B cell (primary cell): Measurements from ENCODE around the gene ORM1. TPM values are rescaled to one million over a fixed set of nuclear protein-coding genes. Genes with fewer than 3 reads are reported as not detected.

Source experiments
- ATAC-seq: fragments of 200-7000 bp; cut with Tn5 transposase; one replicate; pipeline ENCODE4 v1.10.0; 2021; ENCODE audit warnings: low read depth, mild to moderate bottlenecking, moderate number of reproducible peaks, moderate library complexity
- CTCF ChIA-PET: fragments of 350-600 bp; sonication (Branson Sonifier 250); formaldehyde crosslinking; loops from one replicate; lab custom pipeline; 2021; ENCODE audit warnings: antibody characterized with exemption, inconsistent platforms; lab: Charles Lee
- POLR2A ChIA-PET: fragments of 350-600 bp; sonication (Branson Sonifier 250); formaldehyde crosslinking; loops from one replicate; lab custom pipeline; 2021; ENCODE audit warnings: antibody characterized with exemption; lab: Charles Lee
- DNase-seq: peaks from one replicate; pipeline ENCODE4 v3.0.0; 2013
- H2AFZ ChIP-seq: 2 replicates; pipeline ENCODE4 v1.6.1; 2012; ENCODE audit warnings: mild to moderate bottlenecking, low read depth, low read length; ENCODE audit not compliant: insufficient read depth, poor library complexity, severe bottlenecking
- H3K27ac ChIP-seq, 2 donors: 1 replicate in 1 of 2; 2 replicates in 1 of 2; pipeline ENCODE4 v1.5.1; 2012 to 2013; ENCODE audit warnings: low read length in 2 of 2, mild to moderate bottlenecking in 2 of 2, moderate library complexity in 1 of 2
- H3K27me3 ChIP-seq, 4 experiments: fragments of 200-600 bp in 1 of 4; sonication (generic) in 1 of 4; replicated peaks in 1 of 4; 1 replicate in 2 of 4; 2 replicates in 2 of 4; pipeline versions ENCODE4 v1.6.1 to v1.7.0; 2013 to 2016; ENCODE audit warnings: low read length in 3 of 4, mild to moderate bottlenecking in 2 of 4, mixed read lengths in 1 of 4, moderate library complexity in 1 of 4; ENCODE audit not compliant: insufficient read depth in 4 of 4, control insufficient read depth in 3 of 4; ENCODE audit errors: control extremely low read depth in 1 of 4
- H3K36me3 ChIP-seq, 2 experiments: replicated peaks in 1 of 2; 1 replicate in 1 of 2; 2 replicates in 1 of 2; pipeline versions ENCODE4 v1.6.1 to v1.7.1; 2013; ENCODE audit warnings: low read length in 1 of 2; ENCODE audit not compliant: insufficient read depth in 2 of 2, control insufficient read depth in 1 of 2; ENCODE audit errors: control extremely low read depth in 1 of 2, extremely low read depth in 1 of 2
- H3K4me1 ChIP-seq, 2 donors: fragments of 200-600 bp in 1 of 2; sonication (generic) in 1 of 2; 1 replicate in 1 of 2; 2 replicates in 1 of 2; pipeline versions ENCODE4 v1.5.1 to v1.6.1; 2013 to 2017; ENCODE audit warnings: low read length in 2 of 2; ENCODE audit not compliant: control insufficient read depth in 2 of 2, insufficient read depth in 2 of 2
- H3K4me2 ChIP-seq: replicated peaks from 2 replicates; pipeline ENCODE3; 2012; ENCODE audit warnings: mild to moderate bottlenecking, low read depth, low read length; ENCODE audit not compliant: poor library complexity, severe bottlenecking
- H3K4me3 ChIP-seq, 5 experiments: fragments of 200-600 bp in 1 of 5; sonication (generic) in 1 of 5; 1 replicate in 3 of 5; 2 replicates in 2 of 5; pipeline versions ENCODE4 v1.5.1 to v1.7.0; 2011 to 2016; ENCODE audit warnings: low read length in 4 of 5, mild to moderate bottlenecking in 4 of 5, low read depth in 2 of 5, control low read depth in 1 of 5, moderate library complexity in 1 of 5; ENCODE audit not compliant: insufficient read depth in 1 of 5; ENCODE audit errors: control extremely low read depth in 1 of 5, extremely low read depth in 1 of 5
- H3K79me2 ChIP-seq: fragments of 200-600 bp; sonication (generic); one replicate; pipeline ENCODE4 v1.6.0; 2016; ENCODE audit warnings: low read length; ENCODE audit not compliant: control insufficient read depth, insufficient read depth
- H3K9ac ChIP-seq: fragments of 200-600 bp; sonication (generic); 2 replicates; pipeline ENCODE4 v1.6.1; 2017; ENCODE audit warnings: mild to moderate bottlenecking, low read length, moderate library complexity
- H3K9me3 ChIP-seq, 3 donors: one replicate each; pipeline versions ENCODE4 v1.6.1 to v1.7.1; 2013; ENCODE audit warnings: low read length in 2 of 3; ENCODE audit not compliant: control insufficient read depth in 2 of 3, insufficient read depth in 1 of 3; ENCODE audit errors: control extremely low read depth in 1 of 3
- H4K20me1 ChIP-seq: 2 replicates; pipeline ENCODE4 v1.6.0; 2012; ENCODE audit warnings: mild to moderate bottlenecking, low read length; ENCODE audit not compliant: insufficient read depth, control insufficient read depth, poor library complexity, severe bottlenecking
- H3K27ac Mint-ChIP-seq: one replicate; pipeline ENCODE4 v1.8.0; 2021; ENCODE audit warnings: mixed read lengths
- H3K27me3 Mint-ChIP-seq: one replicate; pipeline ENCODE4 v1.8.0; 2021; ENCODE audit warnings: mixed read lengths
- H3K4me1 Mint-ChIP-seq: one replicate; pipeline ENCODE4 v1.8.0; 2021; ENCODE audit warnings: mixed read lengths
- H3K4me3 Mint-ChIP-seq: one replicate; pipeline ENCODE4 v1.8.0; 2021; ENCODE audit warnings: mixed read lengths
- H3K9me3 Mint-ChIP-seq: one replicate; pipeline ENCODE4 v1.8.0; 2022; ENCODE audit warnings: mixed read lengths; ENCODE audit not compliant: insufficient read depth
- EZH2 ChIP-seq: IDR thresholded peaks from 2 replicates; pipeline ENCODE4 v1.6.1; 2012; ENCODE audit warnings: borderline replicate concordance, low read depth, mild to moderate bottlenecking, moderate library complexity, low read length; ENCODE audit not compliant: insufficient read depth, poor library complexity, severe bottlenecking
- WGBS: methylation state at CpG from one replicate; pipeline ENCODE4 v1.1.5; 2013; ENCODE audit warnings: missing lambda C conversion rate; ENCODE audit not compliant: insufficient coverage; 5-methylcytosine and 5-hydroxymethylcytosine counted together
- intact Hi-C: fragments of 100-400 bp; cut with micrococcal nuclease; formaldehyde crosslinking; loops from one replicate; pipeline ENCODE4 v1.10.0; 2022
- polyA plus RNA-seq: library from polyadenylated mRNA; depleted of rRNA; stranded (reverse); fragments of >200 nt; gene quantifications from 2 replicates; pipeline ENCODE4 v1.2.3, GENCODE V29; 2012
- total RNA-seq, 2 donors: library from RNA; stranded (reverse); fragments of 120-200 nt in 1 of 2; gene quantifications; 1 replicate in 1 of 2; 2 replicates in 1 of 2; pipeline versions ENCODE4 v1.2.3 to v1.2.4, GENCODE V29; 2013 to 2022
- TF ChIP-seq, protein P1 (sequence below): fragments of 200-600 bp; IDR thresholded peaks from one replicate; pipeline ENCODE4 v1.8.0; 2022; ENCODE audit warnings: antibody characterized with exemption, mild to moderate bottlenecking

The ORM1 gene
- total and polyA plus RNA-seq, 2 donors (not counting 1 experiment from before 2014, with no cell fraction given): 0.13 TPM; not detected in 1

DNA sequence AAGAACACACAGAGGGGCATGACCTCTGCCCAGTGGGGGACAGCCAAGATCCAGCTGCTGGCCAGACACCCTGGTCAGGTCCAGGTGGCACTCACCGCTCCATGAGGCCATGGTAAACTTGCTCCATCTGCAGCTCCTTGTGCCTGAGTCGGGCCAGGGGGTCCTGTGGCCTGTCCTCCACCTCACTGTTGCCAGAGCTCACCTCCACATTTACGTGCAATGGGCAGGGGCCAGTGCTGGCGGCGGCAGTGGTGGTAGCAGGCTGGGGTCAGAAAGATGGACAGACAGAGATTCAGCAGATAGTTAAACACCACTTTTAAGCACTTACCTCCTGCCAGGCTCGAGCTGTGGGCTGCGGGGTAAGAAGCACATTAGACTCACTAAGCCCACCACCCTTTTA lies 36.9 kb downstream of the ORM1 start:
- ChIA-PET CTCF (no interaction called here), POLR2A (no interaction called here)
- DNase-seq (no peak), ATAC-seq (no peak)
- Mint-ChIP-seq H3K4me1 (peaks cover 33% of the 10 kb centered on the region), H3K27me3 (no peaks in the 10 kb centered on the region), H3K9me3 (peaks cover 2% of the 10 kb centered on the region), H3K27ac (peak overlapping the region; percentile 80), H3K4me3 (no peak overlapping the region)
- Histone ChIP-seq H3K9ac (no peak overlapping the region), H3K9me3 (no peaks in the 10 kb centered on the region), H3K79me2 (peaks cover 87% of the 10 kb centered on the region), H3K27ac (peak overlapping the region in 1 of 2 donors; percentile 47), H3K4me2 (no peak overlapping the region), H2AFZ (no peak overlapping the region), H3K36me3 (peaks cover 13 to 99% of the 10 kb centered on the region in 2 experiments), H4K20me1 (peaks cover 70% of the 10 kb centered on the region), H3K4me1 (peaks cover 23 to 33% of the 10 kb centered on the region in 2 donors), H3K4me3 (no peak overlapping the region), H3K27me3 (no peaks in the 10 kb centered on the region)
- intact Hi-C loops: loop anchor here (5.0 kb wide), 1 partner anchor 38 kb away; no protein-coding TSS in a partner anchor
- WGBS: 100% methylated on average over 2 of the region's 7 CpGs
- TF ChIP-seq EZH2: no peak
- TF ChIP-seq, protein P1, sequence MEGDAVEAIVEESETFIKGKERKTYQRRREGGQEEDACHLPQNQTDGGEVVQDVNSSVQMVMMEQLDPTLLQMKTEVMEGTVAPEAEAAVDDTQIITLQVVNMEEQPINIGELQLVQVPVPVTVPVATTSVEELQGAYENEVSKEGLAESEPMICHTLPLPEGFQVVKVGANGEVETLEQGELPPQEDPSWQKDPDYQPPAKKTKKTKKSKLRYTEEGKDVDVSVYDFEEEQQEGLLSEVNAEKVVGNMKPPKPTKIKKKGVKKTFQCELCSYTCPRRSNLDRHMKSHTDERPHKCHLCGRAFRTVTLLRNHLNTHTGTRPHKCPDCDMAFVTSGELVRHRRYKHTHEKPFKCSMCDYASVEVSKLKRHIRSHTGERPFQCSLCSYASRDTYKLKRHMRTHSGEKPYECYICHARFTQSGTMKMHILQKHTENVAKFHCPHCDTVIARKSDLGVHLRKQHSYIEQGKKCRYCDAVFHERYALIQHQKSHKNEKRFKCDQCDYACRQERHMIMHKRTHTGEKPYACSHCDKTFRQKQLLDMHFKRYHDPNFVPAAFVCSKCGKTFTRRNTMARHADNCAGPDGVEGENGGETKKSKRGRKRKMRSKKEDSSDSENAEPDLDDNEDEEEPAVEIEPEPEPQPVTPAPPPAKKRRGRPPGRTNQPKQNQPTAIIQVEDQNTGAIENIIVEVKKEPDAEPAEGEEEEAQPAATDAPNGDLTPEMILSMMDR: no peak

DNA sequence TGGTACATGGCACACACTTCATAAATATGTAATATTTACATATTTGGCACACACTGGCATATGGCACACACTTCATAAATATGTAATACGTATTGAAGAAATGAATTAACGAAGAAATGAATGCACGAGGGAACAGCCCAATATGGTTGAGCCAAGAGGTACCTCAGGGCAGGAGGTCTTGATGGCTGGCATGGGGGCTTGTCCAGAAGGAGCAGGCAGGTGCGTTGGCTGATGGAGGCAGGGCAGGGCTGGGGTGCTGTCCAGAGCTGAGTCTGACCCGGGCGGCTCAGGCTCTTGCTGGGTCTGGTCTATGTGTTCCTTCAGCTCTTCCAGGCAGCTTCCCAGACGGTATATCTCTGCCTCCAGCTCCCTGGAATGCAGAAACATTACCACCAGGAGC lies 38.6 kb downstream of the ORM1 start:
- Mint-ChIP-seq H3K9me3 (peaks cover 3% of the 10 kb centered on the region), H3K4me3 (no peak overlapping the region), H3K4me1 (peaks cover 47% of the 10 kb centered on the region), H3K27me3 (no peaks in the 10 kb centered on the region), H3K27ac (peak overlapping the region; percentile 80)
- Histone ChIP-seq H3K4me2 (no peak overlapping the region), H3K27ac (peak overlapping the region; percentile 26 to 75), H3K9ac (no peak overlapping the region), H3K4me1 (peaks cover 39 to 51% of the 10 kb centered on the region in 2 donors), H3K9me3 (no peaks in the 10 kb centered on the region), H4K20me1 (peaks cover 58% of the 10 kb centered on the region), H3K36me3 (peaks cover 13 to 93% of the 10 kb centered on the region in 2 experiments), H3K4me3 (no peak overlapping the region), H2AFZ (no peak overlapping the region), H3K27me3 (no peaks in the 10 kb centered on the region), H3K79me2 (peaks cover 83% of the 10 kb centered on the region)
- no peak for ATAC-seq
- 95% methylated on average over 7 of the region's 7 CpGs for WGBS
- ChIA-PET POLR2A (interaction anchor here (0.6 to 8.6 kb wide), 2 partner anchors 25 to 421 kb away, joined by 9 to 108 read pairs; partner anchors contain the start of gene AKNA), CTCF (interaction anchor here (0.9 to 2.6 kb wide), 3 partner anchors 9 to 27 kb away, joined by 3 to 7 read pairs (median 6); partner anchors contain the start of gene AKNA)
- DNase-seq: no peak
- TF ChIP-seq EZH2: no peak
- TF ChIP-seq, protein P1: no peak
- intact Hi-C loops: loop anchor here (5.0 kb wide), 1 partner anchor 36 kb away; no protein-coding TSS in a partner anchor
